ENCODE results near the gene GNAT2.

- TF ChIP-seq CTCF (IDR thresholded peaks at IDR 0.05) (no peak), POLR2A (IDR thresholded peaks at IDR 0.05; ENCODE audit: low read depth) (no peak)
These were observed 3.0 kb downstream of the GNAT2 start for GRCh38 chr1:109616391-109616790.
